Endothelial cell (in vitro differentiated cells): ENCODE measurements around the gene KRABD2.

ENCODE experiments used
- DNase-seq: peaks from one replicate; pipeline ENCODE4 v3.0.0; 2021; ENCODE audit warnings: low spot score
- H3K27ac Mint-ChIP-seq: one replicate; pipeline ENCODE4 v1.8.0; 2021; ENCODE audit warnings: mixed read lengths, inconsistent platforms; ENCODE audit not compliant: unreplicated experiment
- H3K27me3 Mint-ChIP-seq: one replicate; pipeline ENCODE4 v1.8.0; 2021; ENCODE audit warnings: mild to moderate bottlenecking, moderate library complexity, mixed read lengths, inconsistent platforms; ENCODE audit not compliant: unreplicated experiment
- H3K36me3 Mint-ChIP-seq: one replicate; pipeline ENCODE4 v1.8.0; 2021; ENCODE audit warnings: mild to moderate bottlenecking, low read depth, mixed read lengths, inconsistent platforms; ENCODE audit not compliant: unreplicated experiment
- H3K4me1 Mint-ChIP-seq: one replicate; pipeline ENCODE4 v1.8.0; 2021; ENCODE audit warnings: mild to moderate bottlenecking, mixed read lengths, inconsistent platforms; ENCODE audit not compliant: unreplicated experiment
- H3K4me3 Mint-ChIP-seq: one replicate; pipeline ENCODE4 v1.8.0; 2021; ENCODE audit warnings: mild to moderate bottlenecking, mixed read lengths, inconsistent platforms; ENCODE audit not compliant: unreplicated experiment
- H3K9me3 Mint-ChIP-seq: one replicate; pipeline ENCODE4 v1.8.0; 2021; ENCODE audit warnings: mixed read lengths, inconsistent platforms; ENCODE audit not compliant: unreplicated experiment
- TF ChIP-seq, protein P1 (sequence below): fragments of 200-600 bp; sonication (generic); IDR thresholded peaks from one replicate; pipeline ENCODE4 v1.5.0; 2021; ENCODE audit warnings: antibody characterized with exemption; ENCODE audit not compliant: unreplicated experiment

Gene KRABD2

DNA sequence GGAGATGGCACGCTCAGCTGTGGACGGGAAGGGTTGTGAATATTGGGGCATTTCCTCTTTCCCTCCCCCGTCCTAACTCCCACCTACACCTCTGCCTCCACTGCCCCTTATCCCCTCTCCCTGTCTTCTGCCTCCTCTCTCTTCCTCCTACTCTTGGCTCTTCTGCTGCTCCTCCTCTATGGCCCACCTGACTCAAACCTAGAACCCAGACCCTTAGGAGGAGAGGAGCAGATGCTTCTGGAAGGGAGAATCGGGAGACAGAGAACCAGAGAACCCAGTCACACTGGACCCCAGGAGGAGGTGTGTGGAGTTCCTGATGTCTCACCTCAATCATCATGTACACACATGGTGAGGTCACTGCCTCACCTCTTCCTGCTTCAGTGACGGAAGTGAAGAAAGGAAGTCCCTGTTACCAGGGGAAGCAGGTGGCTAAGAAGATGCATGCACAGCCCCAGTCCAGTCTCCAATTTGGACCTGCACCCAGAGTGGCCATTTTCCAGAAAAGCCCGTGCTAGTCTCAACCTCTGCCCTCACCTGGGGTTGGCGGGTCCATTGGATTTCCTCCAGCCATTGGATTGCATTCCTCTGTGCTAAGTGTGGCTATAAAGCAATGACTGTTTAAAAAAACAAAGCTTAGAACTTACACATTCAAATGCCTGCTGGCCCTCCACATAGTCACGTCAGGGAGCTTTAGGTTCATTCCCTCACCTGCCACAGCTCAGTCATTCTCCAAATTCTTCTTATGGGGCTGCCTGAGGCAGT lies 17.1 kb upstream of the KRABD2 start:
- H3K4me3 Mint-ChIP-seq = no peak overlapping the region
- peaks cover 8% of the 10 kb centered on the region for H3K4me1 Mint-ChIP-seq
- no peaks in the 10 kb centered on the region for H3K36me3 Mint-ChIP-seq
- no peak overlapping the region for H3K27ac Mint-ChIP-seq
- H3K9me3 Mint-ChIP-seq = no peaks in the 10 kb centered on the region
- TF ChIP-seq, protein P1, sequence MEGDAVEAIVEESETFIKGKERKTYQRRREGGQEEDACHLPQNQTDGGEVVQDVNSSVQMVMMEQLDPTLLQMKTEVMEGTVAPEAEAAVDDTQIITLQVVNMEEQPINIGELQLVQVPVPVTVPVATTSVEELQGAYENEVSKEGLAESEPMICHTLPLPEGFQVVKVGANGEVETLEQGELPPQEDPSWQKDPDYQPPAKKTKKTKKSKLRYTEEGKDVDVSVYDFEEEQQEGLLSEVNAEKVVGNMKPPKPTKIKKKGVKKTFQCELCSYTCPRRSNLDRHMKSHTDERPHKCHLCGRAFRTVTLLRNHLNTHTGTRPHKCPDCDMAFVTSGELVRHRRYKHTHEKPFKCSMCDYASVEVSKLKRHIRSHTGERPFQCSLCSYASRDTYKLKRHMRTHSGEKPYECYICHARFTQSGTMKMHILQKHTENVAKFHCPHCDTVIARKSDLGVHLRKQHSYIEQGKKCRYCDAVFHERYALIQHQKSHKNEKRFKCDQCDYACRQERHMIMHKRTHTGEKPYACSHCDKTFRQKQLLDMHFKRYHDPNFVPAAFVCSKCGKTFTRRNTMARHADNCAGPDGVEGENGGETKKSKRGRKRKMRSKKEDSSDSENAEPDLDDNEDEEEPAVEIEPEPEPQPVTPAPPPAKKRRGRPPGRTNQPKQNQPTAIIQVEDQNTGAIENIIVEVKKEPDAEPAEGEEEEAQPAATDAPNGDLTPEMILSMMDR = no peak
- peaks cover 3% of the 10 kb centered on the region for H3K27me3 Mint-ChIP-seq
- DNase-seq = no peak

- Mint-ChIP-seq H3K4me1 (peaks cover 8% of the 10 kb centered on the region), H3K27me3 (peaks cover 3% of the 10 kb centered on the region), H3K27ac (no peak overlapping the region), H3K4me3 (no peak overlapping the region), H3K9me3 (no peaks in the 10 kb centered on the region), H3K36me3 (peaks cover 5% of the 10 kb centered on the region)
- TF ChIP-seq, protein P1 = no peak
- no peak for DNase-seq
These were observed 16.4 kb upstream of the KRABD2 start for GRCh38 chr17:8392674-8393469.

GRCh38 chr17:8392274-8392673 lies 15.8 kb upstream of the KRABD2 start:
- Mint-ChIP-seq H3K36me3 (peaks cover 6% of the 10 kb centered on the region), H3K27ac (no peak overlapping the region), H3K4me1 (peaks cover 13% of the 10 kb centered on the region), H3K27me3 (peaks cover 4% of the 10 kb centered on the region), H3K4me3 (no peak overlapping the region), H3K9me3 (no peaks in the 10 kb centered on the region)
- DNase-seq = no peak
- TF ChIP-seq, protein P1 = no peak

- TF ChIP-seq, protein P1 = no peak
- peaks cover 6% of the 10 kb centered on the region for H3K36me3 Mint-ChIP-seq
These were observed 15.2 kb upstream of the KRABD2 start for GRCh38 chr17:8391711-8392110.

More at GRCh38 chr17:8391711-8392110, 15.2 kb upstream of the KRABD2 start:
- DNase-seq = no peak
- Mint-ChIP-seq H3K4me1 (peaks cover 14% of the 10 kb centered on the region), H3K27me3 (peaks cover 4% of the 10 kb centered on the region), H3K4me3 (no peak overlapping the region), H3K9me3 (no peaks in the 10 kb centered on the region), H3K27ac (no peak overlapping the region)
